ENCODE data around the gene GAS2L1. TPM values are rescaled to one million over a fixed set of nuclear protein-coding genes. Genes with fewer than 3 reads are reported as not detected.

GAS2L1 gene
- total RNA-seq, 2 experiments from 2014 or later = not detected

- H3K4me2 ChIP-seq (ENCODE audit: low read length) = no peak overlapping the region
- H3K27ac ChIP-seq (ENCODE audit: low read depth, low read length, poor library complexity, severe bottlenecking) = no peak overlapping the region
- no peaks in the 10 kb centered on the region for H3K79me2 ChIP-seq (ENCODE audit: insufficient read depth, low read depth, low read length)
- no TSS peak for BruUV-seq (replicated peaks)
- H3K4me3 ChIP-seq (ENCODE audit: low read depth, low read length, poor library complexity, severe bottlenecking) = no peak overlapping the region
- no peaks in the 10 kb centered on the region for H3K9me3 ChIP-seq (ENCODE audit: low read length)
- intact Hi-C loops (cut with micrococcal nuclease; ENCODE audit: unreplicated experiment) = no loop called here
- no peaks in the 10 kb centered on the region for H4K20me1 ChIP-seq (ENCODE audit: insufficient read depth, low read length)
- TF ChIP-seq EZH2phosphoT487 (IDR thresholded peaks at IDR 0.05; ENCODE audit: borderline replicate concordance, low read depth, low read length) = no peak
- ChIA-PET CTCF (ENCODE audit: unreplicated experiment) (no interaction called here), POLR2A (no interaction called here)
- H3K9me2 ChIP-seq (ENCODE audit: insufficient read depth, low read length) = no peaks in the 10 kb centered on the region
- H3K4me1 ChIP-seq (ENCODE audit: insufficient read depth, low read length, poor library complexity, severe bottlenecking) = peaks cover 4% of the 10 kb centered on the region
- H3K36me3 ChIP-seq (ENCODE audit: insufficient read depth, low read length) = peaks cover 50% of the 10 kb centered on the region
- H2AFZ ChIP-seq (ENCODE audit: low read length) = no peak overlapping the region
- DNase-seq (ENCODE audit: low spot score) = no peak
These were observed 11.5 kb downstream of the GAS2L1 start for GRCh38 chr22:29317827-29318454.

DNA sequence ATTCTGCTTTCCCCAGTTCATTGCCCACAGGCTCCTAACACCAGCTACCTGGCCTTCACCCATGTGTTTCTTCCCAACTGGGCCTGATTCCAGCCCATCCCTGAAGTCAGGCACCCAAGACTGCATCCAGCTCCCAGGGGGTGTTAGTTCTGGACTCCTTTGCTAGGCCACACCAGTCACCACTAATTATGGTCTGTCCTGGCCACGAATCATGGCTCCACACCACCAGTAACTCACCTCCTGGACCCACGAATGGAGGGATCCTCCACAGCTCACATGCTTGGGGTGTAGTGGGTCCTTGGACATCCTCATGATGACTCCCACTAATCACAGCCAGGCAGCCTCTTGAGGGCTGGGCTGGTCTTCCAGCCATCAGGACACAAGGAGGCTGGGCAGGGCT lies 12.6 kb downstream of the GAS2L1 start:
- Histone ChIP-seq H3K9me2 (ENCODE audit: insufficient read depth, low read length) (no peaks in the 10 kb centered on the region), H3K4me3 (ENCODE audit: low read depth, low read length, poor library complexity, severe bottlenecking) (no peak overlapping the region), H2AFZ (ENCODE audit: low read length) (no peak overlapping the region), H3K4me1 (ENCODE audit: insufficient read depth, low read length, poor library complexity, severe bottlenecking) (peaks cover 4% of the 10 kb centered on the region), H4K20me1 (ENCODE audit: insufficient read depth, low read length) (no peaks in the 10 kb centered on the region), H3K9me3 (ENCODE audit: low read length) (no peaks in the 10 kb centered on the region), H3K79me2 (ENCODE audit: insufficient read depth, low read depth, low read length) (no peaks in the 10 kb centered on the region), H3K27ac (ENCODE audit: low read depth, low read length, poor library complexity, severe bottlenecking) (no peak overlapping the region), H3K36me3 (ENCODE audit: insufficient read depth, low read length) (peaks cover 51% of the 10 kb centered on the region), H3K4me2 (ENCODE audit: low read length) (no peak overlapping the region)
- POLR2A ChIA-PET = no interaction called here
- CTCF ChIA-PET (ENCODE audit: unreplicated experiment) = no interaction called here
- no TSS peak for BruUV-seq (replicated peaks)
- intact Hi-C loops (cut with micrococcal nuclease; ENCODE audit: unreplicated experiment) = no loop called here
- no peak for TF ChIP-seq EZH2phosphoT487 (IDR thresholded peaks at IDR 0.05; ENCODE audit: borderline replicate concordance, low read depth, low read length)
- no peak for TF ChIP-seq CTCF (conservative IDR thresholded peaks at IDR 0.05; ENCODE audit: low read length)
- no peak for DNase-seq (ENCODE audit: low spot score)

- no peak overlapping the region for H3K27ac ChIP-seq (ENCODE audit: low read depth, low read length, poor library complexity, severe bottlenecking)
- no peak overlapping the region for H2AFZ ChIP-seq (ENCODE audit: low read length)
- BruUV-seq (replicated peaks) = no TSS peak
- intact Hi-C loops (cut with micrococcal nuclease; ENCODE audit: unreplicated experiment) = no loop called here
- no peaks in the 10 kb centered on the region for H3K79me2 ChIP-seq (ENCODE audit: insufficient read depth, low read depth, low read length)
- no peaks in the 10 kb centered on the region for H4K20me1 ChIP-seq (ENCODE audit: insufficient read depth, low read length)
- peaks cover 56% of the 10 kb centered on the region for H3K36me3 ChIP-seq (ENCODE audit: insufficient read depth, low read length)
- TF ChIP-seq EZH2phosphoT487 (IDR thresholded peaks at IDR 0.05; ENCODE audit: borderline replicate concordance, low read depth, low read length) (no peak), CTCF (conservative IDR thresholded peaks at IDR 0.05; ENCODE audit: low read length) (peak; percentile 28; the same call in 1 of the 2 replicates)
- H3K4me1 ChIP-seq (ENCODE audit: insufficient read depth, low read length, poor library complexity, severe bottlenecking) = peaks cover 4% of the 10 kb centered on the region
- ChIA-PET CTCF (ENCODE audit: unreplicated experiment) (no interaction called here), POLR2A (interaction anchor here (0.9 kb wide), 1 partner anchor 16 kb away, joined by 3 read pairs; no protein-coding TSS in a partner anchor)
- DNase-seq (ENCODE audit: low spot score) = no peak
- no peaks in the 10 kb centered on the region for H3K9me3 ChIP-seq (ENCODE audit: low read length)
- H3K4me2 ChIP-seq (ENCODE audit: low read length) = no peak overlapping the region
- H3K9me2 ChIP-seq (ENCODE audit: insufficient read depth, low read length) = no peaks in the 10 kb centered on the region
- H3K4me3 ChIP-seq (ENCODE audit: low read depth, low read length, poor library complexity, severe bottlenecking) = no peak overlapping the region
These were observed 14.1 kb downstream of the GAS2L1 start for GRCh38 chr22:29320546-29320945.

Measured in OCI-LY7 (cell line).